Putamen (tissue), 1 donor: ENCODE results near the gene KLHL11.
A peak's percentile ranks its signal among the peaks of the same experiment; 100 is the strongest.

Experiments
- DNase-seq: peaks from one replicate; pipeline ENCODE4 v3.0.0-alpha.2; 2016; ENCODE audit warnings: low spot score

KLHL11 gene, protein sequence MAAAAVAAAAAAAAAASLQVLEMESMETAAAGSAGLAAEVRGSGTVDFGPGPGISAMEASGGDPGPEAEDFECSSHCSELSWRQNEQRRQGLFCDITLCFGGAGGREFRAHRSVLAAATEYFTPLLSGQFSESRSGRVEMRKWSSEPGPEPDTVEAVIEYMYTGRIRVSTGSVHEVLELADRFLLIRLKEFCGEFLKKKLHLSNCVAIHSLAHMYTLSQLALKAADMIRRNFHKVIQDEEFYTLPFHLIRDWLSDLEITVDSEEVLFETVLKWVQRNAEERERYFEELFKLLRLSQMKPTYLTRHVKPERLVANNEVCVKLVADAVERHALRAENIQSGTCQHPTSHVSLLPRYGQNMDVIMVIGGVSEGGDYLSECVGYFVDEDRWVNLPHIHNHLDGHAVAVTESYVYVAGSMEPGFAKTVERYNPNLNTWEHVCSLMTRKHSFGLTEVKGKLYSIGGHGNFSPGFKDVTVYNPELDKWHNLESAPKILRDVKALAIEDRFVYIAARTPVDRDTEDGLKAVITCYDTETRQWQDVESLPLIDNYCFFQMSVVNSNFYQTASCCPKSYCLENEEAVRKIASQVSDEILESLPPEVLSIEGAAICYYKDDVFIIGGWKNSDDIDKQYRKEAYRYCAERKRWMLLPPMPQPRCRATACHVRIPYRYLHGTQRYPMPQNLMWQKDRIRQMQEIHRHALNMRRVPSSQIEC

DNA sequence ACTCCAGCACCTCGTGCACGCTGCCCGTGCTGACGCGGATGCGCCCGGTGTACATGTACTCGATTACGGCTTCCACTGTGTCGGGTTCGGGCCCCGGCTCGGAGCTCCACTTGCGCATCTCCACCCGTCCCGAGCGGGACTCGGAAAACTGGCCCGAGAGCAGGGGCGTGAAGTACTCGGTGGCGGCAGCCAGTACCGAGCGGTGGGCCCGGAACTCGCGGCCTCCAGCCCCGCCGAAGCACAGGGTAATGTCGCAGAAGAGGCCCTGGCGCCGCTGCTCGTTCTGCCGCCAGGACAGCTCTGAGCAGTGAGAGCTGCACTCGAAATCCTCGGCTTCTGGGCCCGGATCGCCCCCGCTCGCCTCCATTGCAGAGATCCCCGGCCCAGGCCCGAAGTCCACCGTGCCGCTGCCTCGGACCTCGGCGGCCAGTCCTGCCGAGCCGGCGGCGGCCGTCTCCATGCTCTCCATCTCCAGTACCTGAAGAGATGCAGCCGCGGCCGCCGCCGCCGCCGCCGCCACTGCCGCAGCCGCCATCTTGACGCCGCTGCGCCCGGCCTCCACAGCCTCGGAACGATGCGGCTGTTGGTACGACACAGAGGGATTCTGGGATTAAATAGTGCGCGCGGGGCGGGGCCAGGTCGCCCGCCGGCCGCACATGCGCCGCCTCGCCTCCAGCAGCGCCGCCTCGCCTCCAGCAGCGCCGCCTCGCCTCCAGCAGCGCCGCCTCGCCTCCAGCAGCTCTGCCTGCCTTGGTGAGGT, at the start of gene KLHL11:
Gene KLHL11, minus strand, starts transcription at position 588 of the 760 bp plus-strand sequence. Its CDS starts 53 bp downstream, at position 535.
- DNase-seq = peak; percentile 92

DNA sequence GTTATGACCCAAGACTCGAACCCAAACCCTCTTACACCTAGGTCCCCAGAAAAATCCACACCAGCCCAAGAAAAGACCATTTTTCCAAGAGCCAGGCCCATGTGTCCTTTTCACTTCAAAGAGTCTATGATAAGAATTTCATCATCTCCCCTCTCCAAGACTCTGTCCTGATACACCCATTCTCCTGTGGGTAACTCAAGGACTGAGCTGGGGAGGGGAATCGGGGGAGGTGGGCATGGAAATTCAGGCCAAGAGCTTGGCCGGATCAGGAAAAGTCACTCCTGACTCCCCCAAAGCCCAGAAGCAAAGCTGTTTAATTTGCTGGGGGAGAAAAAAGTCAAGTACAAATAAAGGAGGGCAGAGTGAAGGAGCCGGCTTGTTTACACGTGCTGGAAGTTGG, 49.8 kb upstream of the KLHL11 start:
- DNase-seq = no peak

DNA sequence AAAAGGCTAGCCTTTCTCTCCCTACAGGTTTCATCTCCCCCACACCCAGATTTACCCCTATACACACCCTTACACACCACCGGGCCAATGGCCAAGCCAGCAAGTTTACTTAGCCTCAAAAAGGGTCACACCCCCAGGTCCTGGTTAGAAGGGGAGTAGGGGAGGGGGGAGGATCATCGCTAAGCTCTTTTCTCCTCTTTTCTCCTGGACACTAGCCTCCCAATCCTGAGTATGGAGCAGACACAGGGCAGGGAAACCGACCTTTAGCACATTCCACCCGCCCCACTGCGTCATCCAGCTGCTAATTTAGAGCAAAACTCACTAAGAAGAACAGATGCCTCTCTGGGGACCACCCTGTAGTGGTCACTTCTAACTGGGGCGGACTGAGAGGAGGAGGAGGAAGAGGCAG, 49.1 kb upstream of the KLHL11 start:
- no peak for DNase-seq

DNA sequence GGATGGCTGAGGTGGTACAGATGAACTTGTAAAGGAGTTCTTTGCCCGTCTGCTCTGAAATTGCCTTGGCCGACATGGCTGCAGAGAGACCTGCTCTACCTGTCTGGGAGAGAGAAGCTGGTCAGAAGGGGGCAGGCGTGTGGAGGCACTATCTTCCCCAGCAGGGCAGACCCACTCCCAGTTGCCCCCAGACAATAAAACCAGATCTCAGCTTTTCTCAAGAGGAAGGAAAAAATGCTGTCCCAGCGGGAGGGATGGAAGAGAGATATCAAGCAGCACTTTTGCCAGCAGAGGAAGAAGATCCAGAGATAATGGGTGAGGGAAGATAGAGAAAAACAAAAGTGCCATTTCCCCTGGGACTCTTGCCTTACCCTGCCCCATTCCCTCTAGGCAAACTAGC, 48.6 kb upstream of the KLHL11 start:
- DNase-seq = no peak

DNA sequence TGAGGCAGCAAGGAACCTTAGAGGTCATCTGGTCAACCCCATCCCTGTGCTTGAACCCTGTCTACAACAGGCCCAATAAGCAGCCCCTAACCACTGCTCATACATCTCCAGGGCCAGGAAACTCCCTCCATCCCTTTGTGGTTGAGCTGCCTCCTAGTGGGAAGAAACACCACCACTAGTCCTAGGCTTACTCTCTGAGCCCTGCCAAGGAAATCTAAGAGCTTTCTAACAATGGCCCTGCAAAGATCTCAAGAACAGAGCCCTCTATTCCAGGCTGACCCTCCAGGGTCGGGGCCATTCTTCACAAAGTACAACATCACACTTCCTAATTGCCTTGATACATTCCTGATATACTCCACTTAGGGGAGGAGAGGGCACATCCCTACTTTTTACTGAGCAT, 47.7 kb upstream of the KLHL11 start:
- DNase-seq = no peak

DNA sequence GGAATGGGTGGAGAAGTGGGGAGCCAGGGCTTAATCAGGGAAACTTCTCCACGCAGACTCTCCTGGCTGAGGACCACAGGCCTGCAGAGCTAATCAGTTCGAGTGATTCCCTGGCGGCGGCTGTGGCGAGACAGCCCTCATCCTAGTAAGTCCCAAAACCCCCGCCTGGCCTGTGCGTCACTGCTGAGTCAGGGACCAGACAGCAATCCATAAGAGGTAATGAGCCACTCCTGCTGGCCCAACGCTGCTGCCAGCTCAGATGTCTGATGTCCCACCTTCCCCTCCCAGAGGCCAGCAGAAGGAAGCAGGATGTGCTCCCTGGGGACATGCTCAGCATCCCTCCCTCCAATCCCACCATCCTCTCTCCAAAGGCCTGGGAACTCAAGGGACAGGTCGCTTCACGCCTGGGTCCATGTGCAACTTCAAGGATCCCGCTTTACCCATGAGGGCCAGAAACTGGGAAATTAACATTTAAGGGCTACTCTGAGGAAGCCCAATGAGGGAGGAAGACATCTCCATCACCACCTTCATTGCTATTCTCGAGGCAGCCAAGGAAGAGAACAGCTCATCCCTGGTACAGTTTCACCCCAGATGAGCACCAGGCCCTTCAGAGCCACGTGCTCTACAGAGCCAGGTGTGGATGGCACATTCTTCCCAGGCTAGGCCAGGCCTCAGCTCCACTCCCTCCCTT, 45.6 kb upstream of the KLHL11 start:
- no peak for DNase-seq

DNA sequence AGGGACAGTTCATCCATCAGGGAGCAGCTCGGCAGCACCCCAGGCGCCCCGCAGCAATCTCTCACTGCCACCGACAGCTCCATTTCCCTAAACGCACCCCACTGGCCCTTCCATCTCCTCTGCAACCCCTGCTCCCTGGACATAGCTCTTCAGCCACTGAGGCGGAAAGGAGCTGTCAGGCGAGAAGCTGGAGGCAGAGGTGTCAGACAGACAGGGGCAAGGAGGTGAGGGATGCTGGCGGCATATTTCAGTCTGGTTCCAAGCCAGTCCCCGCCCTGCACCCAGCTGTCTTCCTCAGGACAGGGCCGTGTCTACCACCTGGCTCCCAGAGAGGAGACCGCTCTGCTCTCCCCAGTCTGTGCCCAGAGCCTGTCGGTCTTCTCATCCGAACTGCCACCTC, 43.9 kb upstream of the KLHL11 start:
- DNase-seq = no peak

DNA sequence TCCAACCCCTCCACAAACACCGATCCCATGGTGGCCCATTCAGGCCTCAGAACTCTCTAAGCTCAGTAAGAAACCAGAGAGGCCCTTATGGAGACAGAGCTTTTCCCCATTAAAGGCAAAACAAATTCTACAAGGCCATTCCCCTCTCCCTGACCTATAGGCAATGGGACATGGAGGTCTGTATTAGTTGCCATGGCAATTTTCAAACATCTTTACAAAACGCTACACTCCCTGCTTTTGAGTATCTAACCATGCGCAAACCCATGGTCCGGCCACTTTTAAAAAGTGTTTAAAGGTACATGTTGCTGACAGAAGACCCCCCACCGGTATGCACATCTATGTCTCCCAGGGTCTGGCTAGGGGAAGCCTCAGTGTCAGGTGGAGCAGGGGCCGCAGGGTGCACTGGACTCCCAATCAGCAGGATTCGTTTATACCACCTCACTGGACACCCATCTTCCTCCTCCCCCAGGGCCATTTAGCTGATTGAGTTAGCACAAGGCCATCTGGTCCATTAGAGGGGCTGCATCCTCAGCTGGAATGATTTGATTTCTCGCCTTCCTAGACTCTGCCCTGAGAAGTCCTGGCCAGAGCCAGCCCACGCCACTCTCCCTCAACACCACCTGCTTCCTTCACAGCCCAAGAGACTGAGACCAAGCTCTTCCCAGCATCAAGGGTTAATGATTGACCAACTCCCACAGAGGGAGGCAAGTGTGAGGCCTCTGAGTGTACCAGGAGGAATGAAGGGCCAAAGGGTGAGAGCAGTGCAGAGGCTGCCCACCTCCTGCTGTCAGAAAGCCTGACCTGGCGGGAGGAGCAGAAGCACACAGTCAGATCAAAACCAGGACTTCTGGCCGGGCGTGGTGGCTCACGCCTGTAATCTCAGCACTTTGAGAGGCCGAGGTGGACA, 42.7 kb upstream of the KLHL11 start:
- no peak for DNase-seq

DNA sequence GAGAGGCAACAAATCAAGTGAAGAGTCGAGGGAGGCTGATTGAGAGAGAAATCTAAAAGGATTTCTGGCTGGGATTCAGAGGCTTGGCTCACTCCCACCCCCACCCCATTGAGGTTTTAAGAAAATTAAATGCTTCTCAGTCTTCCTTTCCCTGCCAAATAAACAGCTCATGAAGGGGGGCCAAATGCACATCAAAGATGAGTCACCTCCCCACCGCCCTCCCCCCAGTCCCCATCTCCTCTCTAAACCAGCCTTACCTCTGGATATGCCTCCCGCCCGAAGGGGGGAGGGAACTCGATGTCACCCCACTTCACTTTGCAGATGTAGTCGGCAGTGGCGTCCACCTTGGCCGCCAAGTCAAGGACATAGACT, 41.9 kb upstream of the KLHL11 start:
- no peak for DNase-seq

DNA sequence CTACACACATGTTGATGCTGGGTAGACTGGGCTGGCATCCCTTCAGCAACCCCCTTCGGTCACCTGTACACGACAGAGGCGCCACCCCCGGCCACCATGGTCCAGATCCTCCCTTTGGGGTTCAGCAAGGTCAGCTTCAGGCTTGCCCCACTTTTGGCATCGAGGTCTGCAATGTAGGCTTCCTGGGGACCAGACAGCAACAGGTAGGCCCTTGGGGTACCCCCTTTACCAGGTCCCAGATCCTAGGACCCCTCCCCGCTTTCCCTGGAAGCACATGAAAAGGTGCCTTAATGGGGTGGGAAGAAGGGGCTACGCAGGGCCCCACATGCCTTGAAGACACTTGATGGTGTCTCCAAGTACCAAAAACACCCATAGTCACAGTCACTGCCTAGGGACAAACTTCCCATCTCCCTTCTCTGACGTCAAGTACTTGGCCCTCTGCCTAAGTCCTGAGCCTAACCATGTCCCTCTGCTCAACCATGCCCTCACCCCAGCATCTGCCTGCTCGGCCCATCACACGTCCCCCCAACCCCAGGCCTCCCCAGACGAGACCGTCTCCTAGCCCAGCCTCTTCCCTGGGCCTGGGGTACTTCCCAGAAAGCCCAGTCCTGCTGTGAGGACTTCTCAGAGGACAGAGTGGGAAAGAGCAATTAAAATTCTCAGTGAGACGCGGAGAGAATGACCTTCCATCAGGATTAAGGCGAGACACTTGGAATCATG, 41.4 kb upstream of the KLHL11 start:
- no peak for DNase-seq

DNA sequence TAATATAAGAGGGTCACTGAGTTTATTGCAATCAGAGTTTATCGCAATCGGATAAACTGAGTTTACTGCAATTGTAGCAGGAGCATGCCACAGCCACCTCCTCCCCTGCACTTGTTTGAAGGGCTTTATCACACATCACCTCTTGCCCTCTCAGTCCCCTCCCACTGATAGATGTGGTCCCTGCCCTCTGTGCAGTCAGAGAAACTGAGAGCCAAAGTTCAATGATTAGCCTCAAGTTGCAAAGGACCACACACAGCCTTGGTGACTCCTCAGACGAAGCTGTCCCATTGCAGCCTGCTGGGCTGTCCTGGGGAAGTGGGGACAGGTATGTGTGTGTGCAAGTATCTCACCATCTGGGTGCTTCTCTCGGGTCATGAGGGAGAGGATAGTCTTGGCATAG, 39.9 kb upstream of the KLHL11 start:
- no peak for DNase-seq

DNA sequence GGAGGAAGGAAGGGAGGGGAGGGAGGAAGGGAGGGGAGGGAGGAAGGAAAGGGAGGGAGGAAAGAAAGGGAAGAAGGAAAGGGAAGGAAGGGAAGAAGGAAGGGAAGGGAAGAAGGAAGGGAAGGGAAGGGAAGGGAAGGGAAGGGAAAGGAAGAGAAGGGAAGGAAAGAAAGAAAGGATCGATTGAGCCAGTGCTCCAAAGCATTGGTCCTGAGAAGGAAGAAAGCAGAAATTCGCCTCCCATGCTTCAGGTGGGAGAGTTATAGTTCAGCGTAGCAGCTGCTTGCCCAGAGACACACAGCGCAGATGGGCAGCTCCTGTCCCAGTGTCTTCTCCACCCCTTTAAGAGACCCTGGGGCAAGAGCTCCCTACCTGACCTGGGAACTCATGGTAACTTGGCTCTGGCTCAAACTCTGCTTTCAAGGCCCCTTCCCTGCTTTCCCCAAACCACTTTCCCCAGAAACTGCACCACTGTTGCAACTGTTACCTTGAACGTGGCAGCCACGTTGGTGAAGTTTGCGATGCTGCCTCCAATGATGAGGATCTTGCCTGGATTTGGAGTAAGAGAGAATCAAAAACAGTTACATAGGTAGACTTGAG, 39.1 kb upstream of the KLHL11 start:
- DNase-seq = no peak

DNA sequence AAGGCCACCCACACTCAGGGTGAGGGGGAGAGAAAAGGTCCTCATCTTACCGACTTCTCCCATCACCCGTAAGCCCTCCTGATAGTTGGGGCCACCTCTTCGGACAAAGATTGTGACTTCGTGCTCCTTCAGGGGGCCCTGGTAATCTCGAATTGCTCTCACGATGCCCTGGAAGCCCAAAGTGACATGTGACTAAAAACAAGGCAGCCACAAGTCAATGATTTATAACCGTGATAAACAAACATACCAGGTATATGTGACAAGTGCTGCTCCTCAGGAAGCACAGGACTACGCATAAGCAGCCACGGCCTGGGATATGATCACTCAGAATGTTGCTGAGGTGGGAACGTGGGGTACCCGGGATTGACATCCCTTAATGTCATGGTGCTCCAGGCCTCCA, 36.4 kb upstream of the KLHL11 start:
- DNase-seq = no peak

DNA sequence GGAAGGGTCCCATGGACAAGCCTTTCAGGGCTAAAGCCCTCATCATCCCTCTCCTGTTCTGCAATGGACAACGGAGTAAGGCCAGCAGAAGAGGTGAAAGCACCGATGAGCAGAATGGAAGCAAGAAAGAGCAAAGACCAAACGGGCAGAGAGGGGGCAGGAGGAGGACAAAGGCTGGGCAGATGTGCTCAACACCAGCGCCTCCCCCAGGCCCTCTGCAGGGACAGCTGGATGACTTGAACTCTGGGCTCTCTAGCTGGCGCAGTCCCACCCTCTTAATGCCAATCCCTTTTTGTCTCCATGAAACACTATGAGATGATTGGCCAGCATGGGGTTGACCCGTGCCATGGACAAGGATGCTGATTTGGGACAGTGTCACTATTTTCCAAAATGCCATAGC, 31.5 kb upstream of the KLHL11 start:
- no peak for DNase-seq

DNA sequence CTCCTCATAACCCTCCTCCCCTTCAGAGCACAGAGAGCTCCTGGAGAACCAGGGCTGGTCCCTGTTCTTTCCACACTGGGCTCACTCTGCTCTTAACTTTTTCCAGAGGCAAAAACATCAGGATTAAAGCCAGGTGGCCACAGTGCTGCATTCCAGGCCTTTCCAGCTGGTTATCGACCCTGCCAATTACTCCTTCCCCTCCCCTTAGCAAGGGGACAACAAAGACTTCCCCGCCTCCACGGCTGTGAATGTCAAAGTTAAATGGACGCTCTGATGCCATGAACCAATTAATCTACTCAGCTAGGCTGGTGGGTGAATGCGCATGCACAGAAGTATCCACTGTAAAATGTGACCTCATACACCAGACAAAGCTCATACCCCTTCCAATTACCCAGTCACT, 30.4 kb upstream of the KLHL11 start:
- no peak for DNase-seq

DNA sequence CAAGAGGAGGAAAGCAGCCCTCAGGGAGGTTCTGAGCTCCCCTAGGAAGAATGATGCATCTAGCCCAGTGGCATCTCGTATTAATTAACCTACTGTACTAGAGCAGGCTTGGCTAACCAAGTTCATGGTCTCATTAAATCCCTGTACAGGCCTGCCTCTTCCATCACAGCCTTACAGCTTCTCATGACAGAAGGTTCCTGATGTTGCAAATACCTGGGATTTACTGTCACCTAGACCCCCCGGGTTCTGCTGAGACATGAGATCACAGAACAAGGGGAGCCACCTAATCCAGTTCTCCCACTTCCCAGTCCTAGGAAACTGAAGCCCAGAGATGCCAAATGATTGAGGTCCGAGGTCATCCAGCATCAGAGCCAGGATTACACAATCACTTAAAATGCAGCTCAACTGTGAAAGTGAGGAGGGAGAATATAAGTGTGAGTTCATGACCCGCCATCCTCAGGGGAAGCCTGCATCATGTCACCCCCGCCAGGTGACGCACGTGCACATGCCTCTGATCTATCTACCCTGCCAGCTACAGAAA, 29.6 kb upstream of the KLHL11 start:
- DNase-seq = no peak

DNA sequence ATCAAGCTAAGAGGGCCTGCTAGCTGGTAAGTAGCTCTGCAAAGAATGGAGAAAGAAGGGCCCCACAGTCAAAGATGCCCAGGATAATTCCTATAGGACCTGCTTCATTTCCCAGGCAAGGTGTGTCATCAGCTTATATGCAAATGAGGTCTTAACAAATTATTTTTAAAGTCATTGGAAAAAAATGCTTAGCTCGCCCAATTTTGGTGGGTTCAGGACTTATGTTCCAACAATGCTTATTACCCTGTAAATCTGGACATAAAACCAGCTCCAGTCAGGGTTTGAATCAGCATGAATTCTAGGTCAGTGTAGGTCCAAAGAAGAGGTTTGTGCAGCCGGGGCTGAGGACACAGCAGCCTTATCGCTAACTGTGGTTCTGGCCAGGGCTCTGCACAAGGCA, 28.2 kb upstream of the KLHL11 start:
- no peak for DNase-seq

DNA sequence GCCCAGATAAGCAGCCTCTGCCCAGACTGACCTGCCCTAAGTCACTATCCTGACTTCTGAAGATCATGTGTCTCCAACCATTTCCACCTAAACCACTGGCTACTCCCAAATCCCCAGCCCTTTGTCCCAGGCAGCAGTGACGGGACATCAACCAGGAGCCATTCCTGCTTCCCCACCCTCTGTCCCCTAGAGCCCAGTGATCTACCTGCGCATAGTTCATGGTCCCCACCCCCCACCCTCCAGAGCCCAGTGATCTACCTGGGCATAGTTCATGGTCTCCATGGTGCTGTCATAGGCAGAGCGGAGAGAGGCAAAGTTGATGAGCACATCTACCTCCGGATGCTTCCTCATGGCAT, 26.8 kb upstream of the KLHL11 start:
- DNase-seq = no peak

DNA sequence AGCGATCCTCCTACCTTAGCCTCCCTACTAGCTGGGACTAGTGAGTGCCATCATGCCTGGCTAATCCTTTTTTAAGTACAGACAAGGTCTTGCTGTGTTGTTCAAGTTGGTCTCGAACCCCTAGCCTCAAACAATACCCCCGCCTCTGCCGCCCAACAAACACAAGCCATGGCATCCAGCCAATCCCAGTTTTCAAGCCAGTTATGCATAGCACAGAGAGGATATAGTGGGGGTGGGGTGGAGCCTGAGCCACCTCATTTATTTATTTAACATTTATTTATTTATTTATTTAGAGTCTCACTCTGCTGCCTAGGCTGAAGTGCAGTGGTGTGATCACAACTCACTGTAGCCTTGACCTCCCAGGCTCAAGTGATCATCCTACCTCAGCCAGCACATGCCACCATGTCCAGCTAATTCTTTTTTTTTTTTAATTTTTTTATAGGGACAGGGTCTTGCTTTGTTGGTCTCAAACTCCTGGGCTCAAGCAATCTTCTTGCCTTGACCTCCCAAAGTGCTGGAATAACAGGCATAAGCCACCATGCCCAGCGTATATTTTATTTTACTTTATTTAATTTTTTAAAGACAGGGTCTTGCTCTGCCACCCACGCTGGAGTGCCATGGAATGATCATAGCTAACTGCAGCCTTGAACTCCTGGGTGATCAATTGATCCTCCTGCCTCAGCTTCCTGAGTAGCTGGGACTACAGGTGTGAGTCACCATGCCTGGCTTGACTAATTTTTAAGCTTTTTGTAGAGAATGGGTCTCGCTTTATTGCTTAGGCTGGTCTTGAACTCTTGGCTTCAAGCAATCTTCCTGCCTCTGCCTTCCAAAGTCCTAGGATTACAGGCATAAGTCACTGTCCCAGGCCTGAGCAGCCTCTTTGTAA, 26.2 kb upstream of the KLHL11 start:
- DNase-seq = no peak
